Brain microvascular endothelial cell (primary cell): ENCODE results near the gene RANBP2.

ENCODE experiments used
- DNase-seq: peaks from one replicate; pipeline ENCODE4 v3.0.0-alpha.2; 2020
- H3K27ac ChIP-seq: fragments of 250-450 bp; sonication (Bioruptor Pico); 2 replicates; pipeline ENCODE4 v1.5.1; 2020; ENCODE audit warnings: mild to moderate bottlenecking, moderate library complexity
- H3K27me3 ChIP-seq: fragments of 250-450 bp; sonication (Bioruptor Pico); replicated peaks from 2 replicates; pipeline ENCODE4 v1.5.1; 2020; ENCODE audit warnings: mild to moderate bottlenecking
- H3K36me3 ChIP-seq: fragments of 250-450 bp; sonication (Bioruptor Pico); replicated peaks from 2 replicates; pipeline ENCODE4 v1.5.1; 2020; ENCODE audit warnings: mild to moderate bottlenecking
- H3K4me3 ChIP-seq: 2 replicates; pipeline ENCODE4 v1.5.1; 2011; ENCODE audit warnings: low read depth, mild to moderate bottlenecking, control low read depth, low read length, moderate library complexity
- CTCF ChIP-seq: IDR thresholded peaks from 2 replicates; pipeline ENCODE4 v1.5.1; 2011; ENCODE audit warnings: low read depth, mild to moderate bottlenecking, moderate library complexity, low read length, control low read depth, inconsistent platforms; ENCODE audit errors: missing control alignments
- in situ Hi-C: cut with HindIII; loops from 2 replicates; pipeline ENCODE4 v1.10.0; 2017; ENCODE audit warnings: low sequenced_read_pairs, low pct_ligation_motif_present

RANBP2 gene

DNA sequence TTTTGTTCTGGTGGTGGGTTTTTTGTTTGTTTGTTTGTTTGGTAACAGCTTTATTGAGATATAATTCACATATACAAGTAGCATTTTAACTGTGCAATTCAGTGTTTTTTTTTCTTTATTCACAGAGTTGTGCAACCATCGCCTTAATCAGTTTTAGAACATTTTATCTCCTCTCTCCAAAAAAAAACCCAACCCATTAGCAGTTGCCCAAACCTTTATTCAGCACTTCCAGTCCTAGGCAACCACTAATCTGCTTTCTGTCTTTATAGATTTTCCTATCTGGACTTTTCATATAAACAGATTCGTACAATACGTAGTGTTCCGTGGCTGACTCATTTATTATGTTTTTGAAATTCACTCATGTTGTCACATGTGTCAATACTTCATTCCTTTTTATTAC lies 106.0 kb downstream of the RANBP2 start:
- TF ChIP-seq CTCF, result no peak
- no peaks in the 10 kb centered on the region for H3K27me3 ChIP-seq
- H3K4me3 ChIP-seq, result no peak overlapping the region
- no peaks in the 10 kb centered on the region for H3K36me3 ChIP-seq
- no peak for DNase-seq
- no peak overlapping the region for H3K27ac ChIP-seq
- in situ Hi-C loops, result no loop called here

GRCh38 chr2:108825736-108826135 lies 106.5 kb downstream of the RANBP2 start:
- no peak for DNase-seq
- H3K27me3 ChIP-seq, result no peaks in the 10 kb centered on the region
- no peak overlapping the region for H3K4me3 ChIP-seq
- TF ChIP-seq CTCF, result no peak
- H3K27ac ChIP-seq, result no peak overlapping the region
- H3K36me3 ChIP-seq, result no peaks in the 10 kb centered on the region
- in situ Hi-C loops, result no loop called here

- H3K4me3 ChIP-seq, result no peak overlapping the region
- no peak overlapping the region for H3K27ac ChIP-seq
- no peaks in the 10 kb centered on the region for H3K27me3 ChIP-seq
- in situ Hi-C loops, result no loop called here
- DNase-seq, result no peak
- H3K36me3 ChIP-seq, result no peaks in the 10 kb centered on the region
- TF ChIP-seq CTCF, result no peak
Measured at GRCh38 chr2:108829578-108830310, 110.5 kb downstream of the RANBP2 start.

GRCh38 chr2:108833219-108833618 lies 113.9 kb downstream of the RANBP2 start:
- H3K27me3 ChIP-seq, result no peaks in the 10 kb centered on the region
- DNase-seq, result no peak
- H3K27ac ChIP-seq, result no peak overlapping the region
- H3K36me3 ChIP-seq, result no peaks in the 10 kb centered on the region
- H3K4me3 ChIP-seq, result no peak overlapping the region
- in situ Hi-C loops, result no loop called here
- TF ChIP-seq CTCF, result no peak

GRCh38 chr2:108834620-108835019 lies 115.3 kb downstream of the RANBP2 start:
- no peak for TF ChIP-seq CTCF
- Histone ChIP-seq H3K4me3 (no peak overlapping the region), H3K27ac (no peak overlapping the region), H3K36me3 (no peaks in the 10 kb centered on the region), H3K27me3 (no peaks in the 10 kb centered on the region)
- in situ Hi-C loops, result no loop called here
- DNase-seq, result no peak

- no peak for TF ChIP-seq CTCF
Measured at GRCh38 chr2:108835040-108835439, 115.8 kb downstream of the RANBP2 start.

More at GRCh38 chr2:108835040-108835439, 115.8 kb downstream of the RANBP2 start:
- no peak overlapping the region for H3K4me3 ChIP-seq
- in situ Hi-C loops, result no loop called here
- DNase-seq, result no peak
- H3K27me3 ChIP-seq, result no peaks in the 10 kb centered on the region
- H3K36me3 ChIP-seq, result no peaks in the 10 kb centered on the region
- H3K27ac ChIP-seq, result no peak overlapping the region
